SJCRH30 (cell line): ENCODE results near the gene LRRC10B. TPM values are rescaled to one million over a fixed set of nuclear protein-coding genes. Genes with fewer than 3 reads are reported as not detected.

Experiments
- DNase-seq, 2 experiments: peaks; one replicate each; pipeline ENCODE4 v3.0.0-alpha.2; 2015 to 2020
- H3K27ac ChIP-seq: fragments of 250-450 bp; sonication (Bioruptor Pico); 2 replicates; pipeline ENCODE4 v1.5.1; 2020; ENCODE audit warnings: mild to moderate bottlenecking, moderate library complexity
- H3K27me3 ChIP-seq: fragments of 250-450 bp; sonication (Bioruptor Pico); 2 replicates; pipeline ENCODE4 v1.5.1; 2020; ENCODE audit warnings: mild to moderate bottlenecking, moderate library complexity
- H3K36me3 ChIP-seq: fragments of 250-450 bp; sonication (Bioruptor Pico); 2 replicates; pipeline ENCODE4 v1.5.1; 2020; ENCODE audit warnings: mild to moderate bottlenecking, moderate library complexity
- H3K4me1 ChIP-seq: fragments of 250-450 bp; sonication (Bioruptor Pico); 2 replicates; pipeline ENCODE4 v1.5.1; 2020; ENCODE audit warnings: mild to moderate bottlenecking, moderate library complexity
- H3K4me3 ChIP-seq: fragments of 250-450 bp; sonication (Bioruptor Pico); 2 replicates; pipeline ENCODE4 v1.5.1; 2020; ENCODE audit warnings: mild to moderate bottlenecking, moderate library complexity
- H3K9me3 ChIP-seq: fragments of 250-450 bp; sonication (Bioruptor Pico); replicated peaks from 2 replicates; pipeline ENCODE4 v1.5.1; 2020; ENCODE audit warnings: mild to moderate bottlenecking, moderate library complexity
- total RNA-seq: library from RNA; depleted of rRNA; stranded (reverse); fragments of >200 nt; shearing (Covaris generic); gene quantifications from 2 replicates; pipeline ENCODE4 v1.2.3, GENCODE V29; 2014

The LRRC10B gene
- total RNA-seq, 1 experiment from 2014 or later: 40.2 TPM

- Histone ChIP-seq H3K27me3 (no peaks in the 10 kb centered on the region), H3K36me3 (no peaks in the 10 kb centered on the region)
- no peak for DNase-seq
Measured at GRCh38 chr11:61480261-61480993, 28.1 kb upstream of the LRRC10B start.

GRCh38 chr11:61480994-61481335, 27.6 kb upstream of the LRRC10B start:
- H3K36me3 ChIP-seq: no peaks in the 10 kb centered on the region
- H3K4me3 ChIP-seq: no peak overlapping the region
- H3K27me3 ChIP-seq: no peaks in the 10 kb centered on the region
- H3K4me1 ChIP-seq: peaks cover 16% of the 10 kb centered on the region
- H3K9me3 ChIP-seq: no peaks in the 10 kb centered on the region
- DNase-seq: peak; percentile 56 to 64
- H3K27ac ChIP-seq: no peak overlapping the region

More at GRCh38 chr11:61480261-61480993, 28.1 kb upstream of the LRRC10B start:
- Histone ChIP-seq H3K4me1 (peaks cover 16% of the 10 kb centered on the region), H3K4me3 (no peak overlapping the region), H3K27ac (no peak overlapping the region), H3K9me3 (no peaks in the 10 kb centered on the region)

- Histone ChIP-seq H3K4me1 (peaks cover 16% of the 10 kb centered on the region), H3K36me3 (no peaks in the 10 kb centered on the region), H3K4me3 (no peak overlapping the region), H3K9me3 (no peaks in the 10 kb centered on the region), H3K27me3 (no peaks in the 10 kb centered on the region), H3K27ac (no peak overlapping the region)
- no peak for DNase-seq
Measured at GRCh38 chr11:61481806-61482205, 26.7 kb upstream of the LRRC10B start.

- peak; percentile 47 to 50 for DNase-seq
Measured at GRCh38 chr11:61482513-61482912, 26.0 kb upstream of the LRRC10B start.

GRCh38 chr11:61484541-61484940, 24.0 kb upstream of the LRRC10B start:
- Histone ChIP-seq H3K27ac (no peak overlapping the region), H3K4me1 (peaks cover 17% of the 10 kb centered on the region), H3K27me3 (no peaks in the 10 kb centered on the region)

More at GRCh38 chr11:61482513-61482912, 26.0 kb upstream of the LRRC10B start:
- H3K27ac ChIP-seq: no peak overlapping the region
- H3K36me3 ChIP-seq: no peaks in the 10 kb centered on the region
- H3K9me3 ChIP-seq: no peaks in the 10 kb centered on the region
- H3K4me3 ChIP-seq: no peak overlapping the region
- H3K27me3 ChIP-seq: no peaks in the 10 kb centered on the region
- H3K4me1 ChIP-seq: peaks cover 16% of the 10 kb centered on the region

GRCh38 chr11:61485080-61485479, 23.5 kb upstream of the LRRC10B start:
- no peak for DNase-seq
- no peak overlapping the region for H3K4me3 ChIP-seq
- no peaks in the 10 kb centered on the region for H3K9me3 ChIP-seq
- no peaks in the 10 kb centered on the region for H3K36me3 ChIP-seq
- peaks cover 23% of the 10 kb centered on the region for H3K4me1 ChIP-seq
- H3K27ac ChIP-seq: no peak overlapping the region
- no peaks in the 10 kb centered on the region for H3K27me3 ChIP-seq

More at GRCh38 chr11:61484541-61484940, 24.0 kb upstream of the LRRC10B start:
- DNase-seq: no peak
- H3K4me3 ChIP-seq: no peak overlapping the region
- H3K9me3 ChIP-seq: no peaks in the 10 kb centered on the region
- H3K36me3 ChIP-seq: no peaks in the 10 kb centered on the region

GRCh38 chr11:61486011-61486620, 22.4 kb upstream of the LRRC10B start:
- Histone ChIP-seq H3K4me3 (no peak overlapping the region), H3K36me3 (no peaks in the 10 kb centered on the region), H3K27ac (no peak overlapping the region), H3K9me3 (no peaks in the 10 kb centered on the region), H3K4me1 (peaks cover 31% of the 10 kb centered on the region), H3K27me3 (no peaks in the 10 kb centered on the region)
- DNase-seq: no peak

GRCh38 chr11:61486779-61487178, 21.8 kb upstream of the LRRC10B start:
- Histone ChIP-seq H3K36me3 (no peaks in the 10 kb centered on the region), H3K27ac (no peak overlapping the region), H3K4me3 (no peak overlapping the region), H3K9me3 (no peaks in the 10 kb centered on the region), H3K27me3 (no peaks in the 10 kb centered on the region), H3K4me1 (peaks cover 24% of the 10 kb centered on the region)
- DNase-seq: no peak

GRCh38 chr11:61487342-61488025, 21.1 kb upstream of the LRRC10B start:
- H3K4me1 ChIP-seq: peaks cover 22% of the 10 kb centered on the region

GRCh38 chr11:61488651-61489291, 19.8 kb upstream of the LRRC10B start:
- no peaks in the 10 kb centered on the region for H3K27me3 ChIP-seq
- H3K36me3 ChIP-seq: no peaks in the 10 kb centered on the region
- no peaks in the 10 kb centered on the region for H3K9me3 ChIP-seq
- peaks cover 23% of the 10 kb centered on the region for H3K4me1 ChIP-seq
- no peak overlapping the region for H3K27ac ChIP-seq
- peak; percentile 70 to 75 for DNase-seq
- H3K4me3 ChIP-seq: peak overlapping the region; percentile 14

More at GRCh38 chr11:61487342-61488025, 21.1 kb upstream of the LRRC10B start:
- Histone ChIP-seq H3K27me3 (no peaks in the 10 kb centered on the region), H3K9me3 (no peaks in the 10 kb centered on the region), H3K27ac (no peak overlapping the region), H3K36me3 (no peaks in the 10 kb centered on the region), H3K4me3 (no peak overlapping the region)
- no peak for DNase-seq

GRCh38 chr11:61489833-61490721, 18.5 kb upstream of the LRRC10B start:
- no peak overlapping the region for H3K4me3 ChIP-seq
- H3K9me3 ChIP-seq: no peaks in the 10 kb centered on the region
- peaks cover 36% of the 10 kb centered on the region for H3K4me1 ChIP-seq
- DNase-seq: peak; percentile 58 to 75
- H3K27me3 ChIP-seq: no peaks in the 10 kb centered on the region
- no peaks in the 10 kb centered on the region for H3K36me3 ChIP-seq
- no peak overlapping the region for H3K27ac ChIP-seq

GRCh38 chr11:61491736-61492395, 16.7 kb upstream of the LRRC10B start:
- Histone ChIP-seq H3K36me3 (no peaks in the 10 kb centered on the region), H3K4me1 (peaks cover 45% of the 10 kb centered on the region)

GRCh38 chr11:61494381-61494961, 14.1 kb upstream of the LRRC10B start:
- Histone ChIP-seq H3K4me1 (peaks cover 48% of the 10 kb centered on the region), H3K4me3 (no peak overlapping the region), H3K9me3 (no peaks in the 10 kb centered on the region; the same call in 1 of the 2 replicates), H3K27me3 (no peaks in the 10 kb centered on the region), H3K36me3 (peaks cover 3% of the 10 kb centered on the region; the same call in 1 of the 2 replicates), H3K27ac (peak overlapping the region; percentile 89)
- DNase-seq: peak; percentile 80 to 86

More at GRCh38 chr11:61491736-61492395, 16.7 kb upstream of the LRRC10B start:
- no peak overlapping the region for H3K27ac ChIP-seq
- H3K4me3 ChIP-seq: no peak overlapping the region
- no peak for DNase-seq
- H3K9me3 ChIP-seq: no peaks in the 10 kb centered on the region
- H3K27me3 ChIP-seq: no peaks in the 10 kb centered on the region
